Endothelial cell of umbilical vein (primary cell): ENCODE data around the gene KRT86. TPM values are rescaled to one million over a fixed set of nuclear protein-coding genes. Genes with fewer than 3 reads are reported as not detected.
"Not testable (repeated sequence)": the region's sequence is repeated elsewhere in the genome, so short reads cannot be mapped to it uniquely, and the experiment has no call there.

Experiments used
- BruUV-seq: library from RNA; stranded (reverse); fragments of 400-500 nt; replicated peaks from 2 replicates; lab custom pipeline; 2021; lab: Mats Ljungman, UMichigan
- CTCF ChIA-PET: fragments of 300-600, 350-600 bp; sonication (Branson Sonifier 250); formaldehyde crosslinking; loops from one replicate; lab custom pipeline; 2021; ENCODE audit warnings: antibody characterized with exemption, inconsistent platforms; lab: Charles Lee
- POLR2A ChIA-PET: fragments of 300-600, 350-600 bp; sonication (Branson Sonifier 250); formaldehyde crosslinking; loops from one replicate; lab custom pipeline; 2021; ENCODE audit warnings: antibody characterized with exemption, inconsistent platforms; lab: Charles Lee
- DNase-seq: peaks from one replicate; pipeline ENCODE4 v3.0.0-alpha.2; 2011; ENCODE audit warnings: low read depth, low spot score
- FAIRE-seq: peaks from 2 replicates; lab custom pipeline; 2011; peaks lifted over from hg19 to GRCh38; lab: Jason Lieb, UNC
- H2AFZ ChIP-seq: 2 replicates; pipeline ENCODE4 v1.6.0; 2012; ENCODE audit warnings: low read depth, low read length, control low read depth, inconsistent platforms
- H3K27ac ChIP-seq: 2 replicates; pipeline ENCODE4 v1.5.1; 2011; ENCODE audit warnings: low read depth, mild to moderate bottlenecking, control low read depth, low read length, moderate library complexity; ENCODE audit not compliant: insufficient read depth
- H3K27me3 ChIP-seq, 2 experiments: 2 replicates each; pipeline versions ENCODE4 v1.6.0 to v1.6.1; 2011; ENCODE audit warnings: low read length in 2 of 2, mixed read lengths in 1 of 2; ENCODE audit not compliant: control insufficient read depth in 2 of 2, insufficient read depth in 2 of 2
- H3K36me3 ChIP-seq, 2 experiments: 2 replicates in 1 of 2; 3 replicates in 1 of 2; pipeline ENCODE4 v1.5.1; 2011; ENCODE audit warnings: low read length in 2 of 2, mild to moderate bottlenecking in 1 of 2, moderate library complexity in 1 of 2; ENCODE audit not compliant: control insufficient read depth in 2 of 2, insufficient read depth in 2 of 2; ENCODE audit errors: extremely low read depth in 1 of 2
- H3K4me1 ChIP-seq: 3 replicates; pipeline ENCODE4 v1.5.1; 2011; ENCODE audit warnings: mild to moderate bottlenecking, low read length; ENCODE audit not compliant: control insufficient read depth, insufficient read depth; ENCODE audit errors: extremely low read depth
- H3K4me2 ChIP-seq: 2 replicates; pipeline ENCODE4 v1.6.1; 2011; ENCODE audit warnings: low read length, control low read depth, mixed read lengths; ENCODE audit not compliant: insufficient read depth
- H3K4me3 ChIP-seq, 3 experiments: fragments of 200-600 bp in 1 of 3; sonication (generic), shearing (Covaris generic) in 1 of 3; replicated peaks in 1 of 3; 2 replicates each; pipeline ENCODE4 v1.5.1; 2011 to 2016; ENCODE audit warnings: control low read depth in 3 of 3, low read length in 3 of 3, mild to moderate bottlenecking in 2 of 3, inconsistent platforms in 1 of 3, low read depth in 1 of 3, moderate library complexity in 1 of 3; ENCODE audit not compliant: insufficient read depth in 1 of 3
- H3K79me2 ChIP-seq: 2 replicates; pipeline ENCODE4 v1.6.0; 2012; ENCODE audit warnings: low read length, inconsistent platforms; ENCODE audit not compliant: control insufficient read depth, insufficient read depth
- H3K9ac ChIP-seq: replicated peaks from 2 replicates; pipeline ENCODE3; 2011; ENCODE audit warnings: low read length, control low read depth; ENCODE audit not compliant: insufficient read depth; ENCODE audit errors: extremely low read depth
- H3K9me1 ChIP-seq: replicated peaks from 3 replicates; pipeline ENCODE4 v1.6.0; 2011; ENCODE audit warnings: mild to moderate bottlenecking, low read length; ENCODE audit not compliant: control insufficient read depth, insufficient read depth; ENCODE audit errors: extremely low read depth
- H3K9me3 ChIP-seq: replicated peaks from 2 replicates; pipeline ENCODE4 v1.5.1; 2012; ENCODE audit warnings: low read length, inconsistent platforms; ENCODE audit not compliant: control insufficient read depth, insufficient read depth
- H4K20me1 ChIP-seq: replicated peaks from 2 replicates; pipeline ENCODE3; 2011; ENCODE audit warnings: mild to moderate bottlenecking, low read length; ENCODE audit not compliant: control insufficient read depth, insufficient read depth; ENCODE audit errors: extremely low read depth
- CTCF ChIP-seq, 2 donors: IDR thresholded peaks; 1 replicate in 1 of 2; 2 replicates in 1 of 2; pipeline ENCODE4 v1.5.1; 2011; ENCODE audit warnings: low read length in 2 of 2, mild to moderate bottlenecking in 2 of 2, moderate library complexity in 2 of 2, control low read depth in 1 of 2, inconsistent platforms in 1 of 2, low read depth in 1 of 2; ENCODE audit not compliant: insufficient read depth in 1 of 2; ENCODE audit errors: extremely low read depth in 1 of 2
- EZH2 ChIP-seq: IDR thresholded peaks from 2 replicates; pipeline ENCODE4 v1.6.1; 2012; ENCODE audit warnings: borderline replicate concordance, low read depth, mild to moderate bottlenecking, moderate library complexity, low read length, inconsistent platforms; ENCODE audit not compliant: severe bottlenecking
- FOS ChIP-seq: IDR thresholded peaks from 2 replicates; pipeline ENCODE4 v1.6.1; 2011; ENCODE audit warnings: mild to moderate bottlenecking, low read length, moderate library complexity, borderline replicate concordance; ENCODE audit not compliant: insufficient read depth
- GATA2 ChIP-seq: IDR thresholded peaks from 2 replicates; pipeline ENCODE4 v1.7.0; 2011; ENCODE audit warnings: low read depth, mild to moderate bottlenecking, moderate library complexity, mixed read lengths, low read length; ENCODE audit not compliant: insufficient read length, insufficient read depth
- JUN ChIP-seq: IDR thresholded peaks from 2 replicates; pipeline ENCODE4 v1.6.1; 2011; ENCODE audit warnings: borderline replicate concordance, low read depth; ENCODE audit not compliant: insufficient read length, insufficient read depth
- MYC ChIP-seq: IDR thresholded peaks from one replicate; pipeline ENCODE4 v1.6.1; 2011; ENCODE audit warnings: mild to moderate bottlenecking, low read depth, low read length
- POLR2A ChIP-seq: IDR thresholded peaks from 2 replicates; pipeline ENCODE4 v1.6.1; 2012; ENCODE audit warnings: low read depth, mild to moderate bottlenecking, control low read depth, low read length
- POLR2AphosphoS5 ChIP-seq: IDR thresholded peaks from 2 replicates; pipeline ENCODE4 v1.6.1; 2012; ENCODE audit warnings: low read depth, mild to moderate bottlenecking, control low read depth, low read length, moderate library complexity; ENCODE audit not compliant: insufficient read depth
- dilution Hi-C: fragments of 300-500 bp; cut with MboI; formaldehyde crosslinking; loops from one replicate; pipeline ENCODE4 v1.15.0; 2019; ENCODE audit warnings: low sequenced_read_pairs; ENCODE audit not compliant: extremely low pct_ligation_motif_present
- intact Hi-C: fragments of 100-400 bp; cut with micrococcal nuclease; formaldehyde crosslinking; loops from one replicate; pipeline ENCODE4 v1.10.0; 2022
- polyA plus RNA-seq, 4 experiments: library from polyadenylated mRNA; depleted of rRNA in 3 of 4; stranded (reverse) in 3 of 4; unstranded in 1 of 4; fragments of >200 nt; gene quantifications; 2 replicates each; pipeline versions ENCODE4 v1.2.1 to v1.2.3, GENCODE V29; 2011 to 2012; ENCODE audit warnings: missing spikeins in 1 of 4
- total RNA-seq: library from RNA; stranded (reverse); gene quantifications from 2 replicates; pipeline ENCODE4 v1.2.3, GENCODE V29; 2021
- TF ChIP-seq, protein P1 (sequence below): IDR thresholded peaks from 2 replicates; pipeline ENCODE4 v1.6.1; 2011; ENCODE audit not compliant: insufficient read depth, insufficient read length

The KRT86 gene
- total and polyA plus RNA-seq, 2 donors (not counting 3 experiments of a cell fraction or from before 2014, with no cell fraction given): not detected

DNA sequence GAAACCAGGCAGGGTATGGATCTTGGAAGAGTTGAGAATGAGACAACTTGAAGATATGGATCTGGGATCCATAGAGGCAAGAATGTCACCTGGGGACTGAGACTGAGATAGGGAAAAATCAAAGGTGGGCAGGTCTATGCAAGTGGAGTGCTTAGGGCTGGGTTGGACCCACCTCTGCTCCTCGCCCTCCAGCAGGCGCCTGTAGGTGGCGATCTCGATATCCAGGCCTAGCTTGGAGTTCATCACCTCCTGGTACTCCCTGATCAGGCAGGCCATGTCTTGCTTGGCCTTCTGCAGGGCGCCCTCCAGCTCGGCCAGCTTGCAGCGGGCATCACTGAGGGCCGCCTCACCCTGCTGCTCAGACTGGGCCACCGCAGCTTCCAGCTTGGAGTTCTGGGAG lies 41.3 kb downstream of the KRT86 start:
- dilution Hi-C loops, H3K27ac ChIP-seq, H3K9me1 ChIP-seq, FAIRE-seq, H3K36me3 ChIP-seq, DNase-seq, H3K4me2 ChIP-seq, intact Hi-C loops, POLR2A ChIA-PET, H3K4me1 ChIP-seq, H2AFZ ChIP-seq, H3K9me3 ChIP-seq, BruUV-seq, H3K4me3 ChIP-seq, H3K9ac ChIP-seq, H4K20me1 ChIP-seq, H3K79me2 ChIP-seq: not testable (repeated sequence)
- CTCF ChIA-PET: interaction anchor here (0.6 to 2.8 kb wide), 5 partner anchors 9 to 161 kb away, joined by 3 to 14 read pairs (median 4); no protein-coding TSS in a partner anchor
- TF ChIP-seq CTCF (IDR thresholded peaks at IDR 0.05; ENCODE audit: extremely low read depth in 1 of 2, insufficient read depth in 1 of 2, low read depth in 1 of 2, low read length in 2 of 2): peak; percentile 29 to 48
- H3K27me3 ChIP-seq: peaks cover 26 to 42% of the 10 kb centered on the region in 2 experiments

GRCh38 chr12:52316290-52316689 lies 41.8 kb downstream of the KRT86 start:
- peaks cover 21 to 41% of the 10 kb centered on the region in 2 experiments for H3K27me3 ChIP-seq
- FAIRE-seq (no peak), DNase-seq (no peak)
- H3K4me1 ChIP-seq: no peaks in the 10 kb centered on the region
- TF ChIP-seq POLR2AphosphoS5: no peak
- no peak for TF ChIP-seq GATA2
- TF ChIP-seq EZH2: no peak
- TF ChIP-seq, protein P1, sequence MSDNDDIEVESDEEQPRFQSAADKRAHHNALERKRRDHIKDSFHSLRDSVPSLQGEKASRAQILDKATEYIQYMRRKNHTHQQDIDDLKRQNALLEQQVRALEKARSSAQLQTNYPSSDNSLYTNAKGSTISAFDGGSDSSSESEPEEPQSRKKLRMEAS: no peak
- no peak for TF ChIP-seq MYC
- TF ChIP-seq POLR2A: no peak
- TF ChIP-seq FOS: no peak
- TF ChIP-seq JUN: no peak
- no peak for TF ChIP-seq CTCF (IDR thresholded peaks at IDR 0.05; ENCODE audit: extremely low read depth in 1 of 2, insufficient read depth in 1 of 2, low read depth in 1 of 2, low read length in 2 of 2)
- CTCF ChIA-PET: interaction anchor here (0.6 to 2.8 kb wide), 6 partner anchors 9 to 169 kb away, joined by 3 to 14 read pairs (median 4); no protein-coding TSS in a partner anchor
- intact Hi-C loops (no loop called here), dilution Hi-C loops (no loop called here)
- H3K4me3 ChIP-seq: no peak overlapping the region
- BruUV-seq: no TSS peak
- H3K9me1 ChIP-seq: no peaks in the 10 kb centered on the region
- H3K9me3 ChIP-seq: no peaks in the 10 kb centered on the region
- H3K4me2 ChIP-seq: no peak overlapping the region
- H4K20me1 ChIP-seq: no peaks in the 10 kb centered on the region
- no peaks in the 10 kb centered on the region for H3K36me3 ChIP-seq
- no peak overlapping the region for H3K27ac ChIP-seq
- no peak overlapping the region for H3K9ac ChIP-seq
- no peaks in the 10 kb centered on the region for H3K79me2 ChIP-seq
- no peak overlapping the region for H2AFZ ChIP-seq
- POLR2A ChIA-PET: no interaction called here
